IPS-NIHi11 (cell line): ENCODE data around the gene S100A14.
"Not testable (repeated sequence)": the region's sequence is repeated elsewhere in the genome, so short reads cannot be mapped to it uniquely, and the experiment has no call there.

ENCODE experiments used
- DNase-seq: peaks from one replicate; pipeline ENCODE4 v3.0.0; 2012; ENCODE audit warnings: mixed read lengths, low spot score

The S100A14 gene

GRCh38 chr1:153586347-153586746 is 29.8 kb downstream of the S100A14 start:
- no peak for DNase-seq

- no peak for DNase-seq
These were observed 31.1 kb downstream of the S100A14 start for GRCh38 chr1:153585006-153585405.

- DNase-seq: no peak
These were observed 32.1 kb downstream of the S100A14 start for GRCh38 chr1:153583976-153584375.

GRCh38 chr1:153583514-153583913 is 32.6 kb downstream of the S100A14 start:
- not testable (repeated sequence) for DNase-seq

DNA sequence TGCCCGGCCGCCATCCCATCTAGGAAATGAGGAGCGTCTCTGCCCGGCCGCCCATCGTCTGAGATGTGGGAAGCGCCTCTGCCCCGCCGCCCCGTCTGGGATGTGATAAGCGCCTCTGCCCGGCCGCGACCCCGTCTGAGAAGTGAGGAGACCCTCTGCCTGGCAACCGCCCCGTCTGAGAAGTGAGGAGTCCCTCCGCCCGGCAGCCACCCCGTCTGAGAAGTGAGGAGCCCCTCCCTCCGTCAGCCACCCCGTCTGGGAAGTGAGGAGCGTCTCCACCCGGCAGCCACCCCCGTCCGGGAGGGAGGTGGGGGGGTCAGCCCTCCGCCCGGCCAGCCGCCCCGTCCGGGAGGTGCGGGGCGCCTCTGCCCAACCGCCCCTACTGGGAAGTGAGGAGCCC is 33.3 kb downstream of the S100A14 start:
- DNase-seq: not testable (repeated sequence)

DNA sequence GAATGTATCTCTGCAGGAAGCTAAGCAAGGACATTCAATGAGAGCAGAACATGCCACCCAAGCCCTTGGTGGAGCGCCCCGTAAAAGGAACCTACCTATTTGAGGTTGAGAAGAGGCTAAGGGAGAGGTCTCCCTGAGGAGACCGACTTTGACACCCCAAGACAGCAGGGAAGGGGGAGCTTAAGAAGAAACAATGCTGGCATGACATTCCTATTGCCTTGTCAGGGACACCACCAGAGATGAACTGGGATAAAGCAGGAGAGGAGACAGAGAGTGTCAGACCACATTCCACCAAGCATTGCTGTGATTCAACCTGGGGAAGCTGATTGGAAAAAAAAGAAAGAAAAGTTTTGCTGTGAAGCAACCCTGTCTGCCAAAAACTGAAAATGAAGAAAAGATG is 37.2 kb downstream of the S100A14 start:
- no peak for DNase-seq

DNA sequence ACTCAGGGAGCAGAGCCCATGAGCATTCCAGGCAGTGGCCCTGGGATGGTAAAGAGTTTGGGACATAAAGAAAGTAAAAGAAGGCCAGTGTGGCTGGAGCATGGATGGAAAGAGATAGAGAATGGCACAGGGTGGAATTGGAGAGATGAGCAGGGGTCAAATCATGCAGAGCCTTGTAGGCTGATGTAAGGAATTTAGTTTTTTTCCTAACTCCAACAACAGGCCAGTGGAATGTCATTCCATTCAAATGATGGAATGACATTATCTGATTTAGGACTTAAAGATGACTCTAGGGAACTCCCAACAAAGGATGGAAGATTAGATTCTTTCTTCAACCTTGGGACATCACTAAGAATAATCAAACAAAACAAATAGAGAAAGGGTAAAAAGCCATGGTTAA is 37.6 kb downstream of the S100A14 start:
- DNase-seq: no peak

DNA sequence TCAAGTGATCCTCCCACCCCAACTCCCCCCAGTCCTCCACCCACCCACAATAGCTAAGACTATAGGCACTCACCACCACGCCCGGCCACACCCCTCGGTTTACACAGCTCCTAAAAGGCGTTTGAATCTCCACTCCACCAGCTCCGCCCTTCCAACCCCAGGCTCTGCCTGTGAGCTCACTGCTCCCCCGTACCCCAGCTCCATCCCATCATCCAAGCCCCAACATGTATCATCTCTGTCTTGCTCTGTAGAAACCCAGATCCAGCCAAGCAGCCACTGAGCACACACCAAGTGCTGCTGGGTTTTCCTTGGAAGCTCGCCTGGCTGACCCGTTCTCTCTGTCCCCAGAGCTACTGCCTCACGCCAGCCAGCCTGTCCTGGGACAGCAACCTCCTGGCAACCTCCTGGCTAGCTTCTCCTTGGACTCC is 38.5 kb downstream of the S100A14 start:
- DNase-seq: no peak

DNA sequence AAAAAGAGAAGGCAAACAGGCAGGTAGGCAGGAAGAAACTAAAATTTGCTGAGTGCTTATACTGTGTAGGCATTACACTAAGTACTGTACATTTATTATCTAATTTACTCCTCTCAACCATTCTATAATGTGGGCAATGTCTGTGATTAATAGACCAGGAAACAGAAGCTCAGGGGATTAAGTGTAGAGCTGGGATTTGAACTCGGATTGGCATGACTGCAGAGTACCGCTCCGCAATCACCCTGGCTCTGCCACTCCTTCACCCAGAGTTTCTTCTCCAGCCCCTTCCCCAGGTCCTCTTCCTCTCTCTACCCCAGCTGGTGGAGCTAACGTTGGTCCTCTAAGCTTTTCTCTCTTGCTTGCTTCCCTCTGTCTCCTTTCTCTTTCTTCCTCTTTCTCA is 39.0 kb downstream of the S100A14 start:
- no peak for DNase-seq

GRCh38 chr1:153575497-153575896 is 40.6 kb downstream of the S100A14 start:
- not testable (repeated sequence) for DNase-seq

- not testable (repeated sequence) for DNase-seq
These were observed 41.0 kb downstream of the S100A14 start for GRCh38 chr1:153575081-153575491.

DNA sequence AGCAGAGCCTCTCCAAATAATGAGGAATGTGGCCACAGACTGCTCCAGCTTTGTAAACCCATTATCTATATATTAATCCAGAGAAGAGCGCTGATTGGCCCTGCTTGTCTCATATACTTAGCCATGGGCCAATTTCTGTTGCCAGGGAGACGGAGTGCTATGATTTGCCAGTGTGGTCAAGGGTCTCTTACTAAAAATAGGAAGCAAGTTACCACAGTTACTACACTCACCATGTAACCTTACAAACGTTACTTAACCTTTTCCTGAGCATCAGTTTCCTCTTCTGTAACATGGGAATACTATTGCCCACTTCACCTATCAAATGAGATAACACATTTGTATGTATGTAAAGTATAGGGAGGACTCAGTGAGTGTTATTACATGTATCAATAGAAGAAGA is 42.8 kb downstream of the S100A14 start:
- DNase-seq: no peak

DNA sequence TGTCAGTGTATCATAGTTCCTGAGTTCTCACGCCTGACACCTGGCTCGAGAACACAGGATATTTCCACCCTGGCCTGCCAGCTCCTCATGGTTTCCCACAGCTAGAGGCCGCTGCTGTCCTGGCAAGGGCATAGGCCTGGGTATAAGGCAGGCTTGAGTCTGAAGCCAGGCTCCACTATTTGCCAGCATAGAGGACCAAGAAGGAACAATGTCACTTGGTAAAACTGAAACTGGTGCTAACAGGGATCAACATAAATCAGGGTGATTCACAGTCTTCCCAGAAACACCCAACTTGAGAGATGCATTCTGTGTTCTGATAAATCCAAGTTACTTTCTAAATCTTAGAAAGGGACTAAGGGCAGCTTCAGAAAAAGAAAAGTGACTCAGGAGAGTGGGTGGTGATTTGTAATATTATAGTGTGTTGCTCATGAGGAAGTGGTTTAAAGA is 43.5 kb downstream of the S100A14 start:
- DNase-seq: peak; percentile 70

- no peak for DNase-seq
These were observed 44.4 kb downstream of the S100A14 start for GRCh38 chr1:153571706-153572105.

GRCh38 chr1:153570874-153571273 is 45.3 kb downstream of the S100A14 start:
- no peak for DNase-seq

GRCh38 chr1:153569465-153569864 is 46.7 kb downstream of the S100A14 start:
- no peak for DNase-seq

DNA sequence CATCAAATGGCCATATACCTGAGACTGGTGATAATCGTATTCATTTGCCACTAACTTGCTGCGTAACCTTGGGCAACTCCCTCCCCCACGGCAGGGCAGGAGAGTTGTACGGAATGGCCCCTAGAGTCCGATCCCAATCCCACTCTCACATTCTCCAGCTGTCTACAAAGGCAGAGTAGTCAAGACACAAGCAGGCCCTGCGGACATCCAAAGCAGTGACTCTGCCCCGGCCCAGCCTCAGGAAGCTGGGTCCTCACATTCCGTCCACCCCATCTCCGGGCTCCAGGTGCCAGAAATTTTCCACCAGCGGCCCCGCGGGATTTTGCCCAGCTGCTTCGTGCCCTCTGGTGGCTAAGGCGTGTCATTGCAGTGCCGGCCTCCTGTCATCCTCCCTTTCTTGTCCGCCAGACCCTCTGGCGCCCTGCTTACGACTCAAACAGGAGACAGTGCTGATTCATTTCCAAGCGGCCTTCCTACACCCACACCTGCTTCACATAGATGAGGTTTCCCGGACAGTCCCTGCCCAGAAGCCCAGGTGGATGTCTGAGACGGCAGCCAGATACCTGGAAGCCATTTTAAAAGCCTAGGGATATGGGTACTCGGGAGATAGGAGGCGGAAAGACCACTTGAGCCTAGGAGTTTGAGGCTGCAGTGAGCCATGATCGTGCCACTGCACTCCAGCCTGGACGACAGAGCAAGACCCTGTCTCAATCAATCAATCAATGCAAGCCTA is 47.6 kb downstream of the S100A14 start:
- peak; percentile 90 for DNase-seq

DNA sequence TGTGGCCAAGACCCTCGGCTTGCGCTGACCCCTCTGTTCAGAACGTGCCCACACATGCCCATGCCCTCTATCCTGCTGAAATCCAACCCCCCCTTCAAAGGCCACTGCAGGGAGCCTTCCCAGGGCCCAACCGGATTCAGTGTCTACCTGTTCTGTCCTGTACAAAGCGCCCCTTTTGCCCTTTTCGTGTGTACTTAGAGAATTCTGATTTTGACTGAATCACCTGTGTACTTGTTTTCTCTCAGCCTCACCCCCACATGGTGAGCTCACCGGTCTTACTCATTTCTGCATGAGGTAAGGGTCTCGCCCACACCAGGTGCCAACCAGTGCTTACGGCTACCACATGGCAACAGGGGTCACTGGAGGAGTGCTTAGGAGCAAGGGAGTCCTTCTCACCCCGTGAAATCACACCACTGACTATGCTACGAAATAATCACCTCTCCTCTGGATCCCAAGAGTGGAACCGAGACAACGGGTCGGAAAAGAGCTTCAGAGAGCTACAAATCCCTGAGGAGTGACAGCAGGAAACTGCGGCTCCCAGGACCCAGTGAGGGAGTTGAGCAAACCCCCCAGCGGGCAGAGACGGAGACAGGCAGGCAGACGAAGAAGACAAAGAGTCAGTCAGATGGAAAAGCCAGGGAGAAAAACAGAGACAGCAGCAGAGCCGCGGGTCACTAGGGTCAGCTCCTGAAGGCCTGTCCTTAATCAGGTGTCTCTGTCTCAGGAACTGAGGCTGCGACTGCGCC is 48.3 kb downstream of the S100A14 start:
- DNase-seq: no peak

- DNase-seq: peak; percentile 86
These were observed 49.4 kb downstream of the S100A14 start for GRCh38 chr1:153566414-153567371.

- DNase-seq: peak; percentile 39
These were observed 50.4 kb downstream of the S100A14 start, which contains the start of gene S100A2 for GRCh38 chr1:153565529-153566374. S100A2 (minus strand) TSS chr1:153565844; CDS start chr1:153563877, 1,967 bp downstream.
